DND-41 (cell line): ENCODE measurements around the gene NBEAL2.

ENCODE experiments used
- EZH2 ChIP-seq: IDR thresholded peaks from 3 replicates; pipeline ENCODE4 v1.6.1; 2012; ENCODE audit warnings: borderline replicate concordance, low read depth, mild to moderate bottlenecking, moderate library complexity, low read length, inconsistent platforms; ENCODE audit not compliant: severe bottlenecking
- TF ChIP-seq, protein P1 (sequence below): IDR thresholded peaks from 2 replicates; pipeline ENCODE4 v1.5.1; 2012; ENCODE audit warnings: borderline replicate concordance, low read length, moderate library complexity, mild to moderate bottlenecking; ENCODE audit not compliant: poor library complexity, severe bottlenecking; ENCODE audit errors: extremely low read depth

DNA sequence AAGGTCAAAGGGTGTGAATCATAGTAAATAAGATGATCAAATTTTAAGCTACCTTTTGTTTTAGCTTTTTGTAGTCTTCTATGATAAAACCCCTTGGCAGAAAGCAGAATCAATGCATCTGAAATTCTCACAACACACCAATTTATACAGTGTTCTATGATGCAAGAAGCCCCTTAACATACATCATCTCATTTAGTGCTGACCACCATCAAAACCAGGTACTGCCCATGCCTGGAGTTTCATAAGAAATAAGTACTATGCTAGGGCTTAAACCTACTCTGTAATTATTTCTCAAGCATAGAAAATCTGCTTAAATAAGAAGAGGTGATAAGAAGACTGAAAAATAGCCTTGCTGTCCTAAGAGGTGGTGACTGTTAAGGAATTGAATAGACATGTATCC is 67.6 kb downstream of the NBEAL2 start:
- TF ChIP-seq, protein P1, sequence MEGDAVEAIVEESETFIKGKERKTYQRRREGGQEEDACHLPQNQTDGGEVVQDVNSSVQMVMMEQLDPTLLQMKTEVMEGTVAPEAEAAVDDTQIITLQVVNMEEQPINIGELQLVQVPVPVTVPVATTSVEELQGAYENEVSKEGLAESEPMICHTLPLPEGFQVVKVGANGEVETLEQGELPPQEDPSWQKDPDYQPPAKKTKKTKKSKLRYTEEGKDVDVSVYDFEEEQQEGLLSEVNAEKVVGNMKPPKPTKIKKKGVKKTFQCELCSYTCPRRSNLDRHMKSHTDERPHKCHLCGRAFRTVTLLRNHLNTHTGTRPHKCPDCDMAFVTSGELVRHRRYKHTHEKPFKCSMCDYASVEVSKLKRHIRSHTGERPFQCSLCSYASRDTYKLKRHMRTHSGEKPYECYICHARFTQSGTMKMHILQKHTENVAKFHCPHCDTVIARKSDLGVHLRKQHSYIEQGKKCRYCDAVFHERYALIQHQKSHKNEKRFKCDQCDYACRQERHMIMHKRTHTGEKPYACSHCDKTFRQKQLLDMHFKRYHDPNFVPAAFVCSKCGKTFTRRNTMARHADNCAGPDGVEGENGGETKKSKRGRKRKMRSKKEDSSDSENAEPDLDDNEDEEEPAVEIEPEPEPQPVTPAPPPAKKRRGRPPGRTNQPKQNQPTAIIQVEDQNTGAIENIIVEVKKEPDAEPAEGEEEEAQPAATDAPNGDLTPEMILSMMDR, result no peak
- no peak for TF ChIP-seq EZH2
